HTR-8/SVneo (cell line): ENCODE measurements around the gene UTS2B.

ENCODE experiments used
- DNase-seq: peaks from one replicate; pipeline ENCODE4 v3.0.0; 2011; ENCODE audit warnings: low spot score, mixed read lengths; ENCODE audit not compliant: insufficient read length
- FAIRE-seq: peaks from 2 replicates; lab custom pipeline; 2011; peaks lifted over from hg19 to GRCh38; lab: Jason Lieb, UNC

Gene UTS2B, protein sequence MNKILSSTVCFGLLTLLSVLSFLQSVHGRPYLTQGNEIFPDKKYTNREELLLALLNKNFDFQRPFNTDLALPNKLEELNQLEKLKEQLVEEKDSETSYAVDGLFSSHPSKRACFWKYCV

DNA sequence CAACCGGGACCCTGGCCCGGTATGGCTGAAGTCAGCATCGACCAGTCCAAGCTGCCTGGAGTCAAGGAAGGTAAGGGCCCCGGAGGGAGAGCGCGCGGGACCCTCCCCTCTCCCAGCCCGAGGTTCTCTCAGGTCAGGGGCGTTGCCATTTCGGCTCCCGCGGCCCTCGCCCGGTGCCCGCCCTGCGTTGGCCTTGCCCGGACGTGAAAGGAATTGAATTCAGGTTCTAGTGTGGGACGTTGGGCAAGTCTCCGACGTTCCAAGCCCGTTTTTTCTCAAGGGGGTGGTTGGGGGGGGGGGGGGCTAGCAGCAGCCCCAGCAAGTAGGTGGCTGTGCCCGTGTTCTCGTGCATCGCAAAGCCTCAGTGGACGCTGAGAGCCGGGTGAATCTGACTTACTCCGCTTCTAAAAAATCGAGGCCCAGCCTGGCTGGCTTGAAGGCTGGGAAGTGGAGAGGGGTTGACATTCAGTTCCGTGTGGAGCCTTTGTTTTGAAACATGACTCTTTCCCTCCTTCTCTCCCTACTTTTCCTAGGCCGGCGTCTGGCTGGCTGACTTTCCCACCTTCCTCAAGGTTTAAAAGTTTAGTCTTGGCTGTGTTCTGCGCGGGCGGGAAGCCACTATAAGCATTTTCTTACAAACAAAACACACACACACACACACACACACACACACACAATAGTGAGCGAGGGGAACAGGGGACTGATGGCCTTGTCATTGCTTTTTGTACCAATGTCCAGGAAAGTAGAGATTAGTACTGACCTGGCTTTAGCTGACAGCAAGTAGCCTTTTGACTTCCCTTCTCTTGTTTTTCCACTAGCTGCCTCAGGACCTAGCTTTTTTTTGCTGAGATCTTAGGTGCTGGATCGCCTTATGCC is at the start of gene UTS2B:
UTS2B (minus strand) TSS at position 873 of the 876 bp plus-strand sequence. CDS start 48,337 bp downstream, outside the sequence.
- FAIRE-seq = no peak
- DNase-seq = peak; percentile 12

DNA sequence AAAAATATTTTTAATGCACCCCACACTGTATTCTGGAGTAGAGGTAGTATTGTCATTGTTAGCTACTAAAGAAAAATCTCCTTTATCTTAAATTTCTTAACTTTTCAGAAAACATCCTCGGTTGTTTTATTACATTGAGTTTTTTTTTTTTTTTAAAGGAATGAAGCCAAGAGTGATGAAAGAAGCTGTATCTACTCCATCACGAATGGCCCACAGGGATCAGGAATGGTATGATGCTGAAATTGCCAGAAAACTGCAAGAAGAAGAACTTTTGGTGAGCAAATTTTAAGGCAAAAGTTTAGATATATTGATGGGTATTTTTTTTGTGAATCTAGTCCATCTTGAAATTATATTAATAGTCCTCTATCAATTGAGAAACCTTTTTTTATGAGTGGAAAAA is 49.7 kb upstream of the UTS2B start:
- no peak for FAIRE-seq
- no peak for DNase-seq

DNA sequence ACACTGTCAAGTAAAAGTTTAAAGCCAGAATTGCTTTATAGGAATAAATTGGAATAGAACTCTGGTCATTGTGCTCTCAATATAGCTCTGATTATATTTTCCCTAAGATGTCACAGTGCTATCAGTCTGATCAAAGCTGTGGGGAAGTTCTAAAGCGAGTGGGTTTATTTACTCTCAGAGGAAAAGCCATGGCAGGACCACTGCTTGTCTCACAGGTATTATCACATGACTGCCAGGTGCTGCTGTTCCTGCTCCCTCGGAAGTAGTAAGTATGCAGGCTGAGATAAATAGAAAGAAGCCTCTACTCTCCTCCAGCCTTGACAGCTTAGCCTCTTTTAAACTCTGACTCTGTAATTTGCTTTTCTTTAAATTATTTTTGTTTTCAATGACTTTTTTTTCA is 49.1 kb upstream of the UTS2B start:
- FAIRE-seq (no peak), DNase-seq (no peak)

DNA sequence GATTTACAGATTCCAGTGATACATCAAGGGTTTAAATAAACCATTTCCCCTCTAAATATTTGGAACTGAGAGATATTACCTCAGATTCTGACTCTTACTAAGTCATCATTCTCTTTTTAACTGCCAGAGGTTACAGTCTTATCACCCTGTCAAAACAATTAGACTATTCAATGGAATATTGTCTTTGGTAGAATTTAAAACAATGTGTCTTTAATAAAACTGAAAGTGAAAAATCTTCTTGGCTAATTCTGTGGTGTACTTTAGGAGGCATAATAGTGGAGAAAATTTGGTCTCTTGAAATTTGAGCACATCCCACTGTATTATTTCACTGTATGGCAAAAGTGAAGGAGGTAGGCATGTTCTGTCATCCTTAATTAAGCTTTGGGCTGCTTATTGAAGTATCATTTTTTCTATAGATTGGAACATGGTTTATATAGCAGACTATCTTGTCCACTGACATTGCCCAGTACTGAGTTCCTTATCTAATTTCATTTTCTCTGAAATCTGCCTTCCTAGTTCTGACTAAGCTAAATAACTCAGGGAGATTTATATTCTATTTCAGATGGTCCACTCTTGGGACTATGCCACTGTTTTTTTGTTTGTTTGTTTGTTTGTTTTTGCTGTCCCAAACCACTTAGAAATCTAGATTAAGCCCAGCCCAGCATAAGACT is 48.0 kb upstream of the UTS2B start:
- FAIRE-seq (no peak), DNase-seq (no peak)

DNA sequence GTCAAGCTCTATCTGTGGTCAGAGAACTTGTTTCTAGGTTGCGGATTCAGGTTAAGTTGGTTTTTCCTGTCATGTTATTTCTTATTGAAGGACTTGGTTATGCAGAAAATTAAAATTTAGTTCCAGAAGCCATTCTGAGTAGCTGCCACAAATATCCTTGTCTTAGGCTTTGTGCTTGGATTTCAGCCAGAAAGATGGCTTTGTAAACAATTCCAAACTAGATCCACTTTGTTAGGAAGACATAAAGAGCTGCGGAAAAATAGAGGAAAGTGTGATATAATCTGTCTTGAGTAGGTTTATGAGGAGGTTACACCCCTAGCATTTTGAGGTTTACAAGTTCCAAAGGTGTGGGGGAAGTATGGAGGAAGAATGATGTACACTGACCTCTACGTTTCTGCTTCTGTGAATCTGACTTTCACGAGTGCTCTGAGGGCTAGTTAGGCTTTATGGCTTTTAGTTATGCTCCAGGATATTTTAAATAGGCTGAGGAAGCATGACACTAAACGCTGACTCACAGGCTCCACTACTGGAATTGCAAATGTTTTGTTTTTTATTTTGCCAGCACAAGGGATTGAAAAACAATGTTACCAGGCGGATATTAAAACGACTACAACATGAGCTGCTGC is 46.3 kb upstream of the UTS2B start:
- FAIRE-seq = no peak
- peak; percentile 42 for DNase-seq

DNA sequence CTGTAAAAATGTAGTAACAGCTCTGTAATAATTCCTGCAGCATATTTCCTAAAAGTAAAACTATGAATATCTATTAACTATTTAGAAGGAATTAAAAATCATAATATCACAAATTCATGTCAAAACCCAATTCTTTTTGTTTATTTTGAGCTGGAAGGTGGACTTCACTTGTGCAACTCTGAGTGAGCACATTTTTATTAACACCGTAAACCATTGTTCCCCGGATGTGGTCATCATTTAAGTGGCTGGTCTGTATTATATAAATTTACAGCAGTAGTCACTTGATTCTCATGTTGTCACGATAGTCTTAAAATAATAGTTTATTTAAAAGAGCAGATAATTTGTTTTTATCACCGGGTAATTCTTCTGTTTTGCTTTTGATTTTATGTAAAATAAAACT is 43.0 kb upstream of the UTS2B start:
- no peak for DNase-seq
- no peak for FAIRE-seq

DNA sequence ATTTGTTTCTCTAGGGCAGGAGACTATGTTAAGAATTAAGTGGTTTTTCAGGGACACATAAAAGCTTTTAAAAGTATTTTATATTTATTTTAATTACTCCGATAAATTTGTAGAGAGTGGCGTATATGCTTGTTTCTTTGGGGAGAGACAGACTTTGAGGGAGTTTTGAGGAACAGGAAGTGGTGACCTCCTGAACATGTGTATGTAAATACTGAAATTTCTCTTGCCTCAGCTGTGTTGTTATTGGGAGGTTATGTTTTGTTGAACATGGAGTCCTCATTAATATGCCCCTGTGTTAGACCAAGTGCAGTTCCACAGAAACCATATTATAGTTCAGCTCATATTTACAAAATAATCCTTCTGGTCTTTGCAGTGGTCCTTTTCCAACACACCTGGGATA is 41.8 kb upstream of the UTS2B start:
- DNase-seq (no peak), FAIRE-seq (no peak)

DNA sequence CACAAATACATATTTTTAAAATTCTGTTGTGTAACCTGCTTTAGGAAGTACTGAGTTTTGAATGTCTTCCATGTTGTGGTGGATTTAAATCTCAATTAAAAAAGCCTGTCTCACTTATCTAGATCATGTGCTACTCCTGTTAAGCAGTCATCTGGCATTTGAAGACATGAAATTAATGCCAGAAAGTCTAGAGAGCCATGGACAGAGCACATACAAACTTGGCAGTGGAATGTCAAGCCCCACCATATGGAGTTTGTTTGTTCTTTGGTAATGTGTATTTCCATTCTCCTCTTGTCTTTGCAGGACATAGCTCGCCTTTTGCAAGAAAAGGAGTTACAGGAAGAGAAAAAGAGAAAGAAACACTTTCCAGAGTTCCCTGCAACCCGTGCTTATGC is 39.3 kb upstream of the UTS2B start:
- DNase-seq (no peak), FAIRE-seq (no peak)

DNA sequence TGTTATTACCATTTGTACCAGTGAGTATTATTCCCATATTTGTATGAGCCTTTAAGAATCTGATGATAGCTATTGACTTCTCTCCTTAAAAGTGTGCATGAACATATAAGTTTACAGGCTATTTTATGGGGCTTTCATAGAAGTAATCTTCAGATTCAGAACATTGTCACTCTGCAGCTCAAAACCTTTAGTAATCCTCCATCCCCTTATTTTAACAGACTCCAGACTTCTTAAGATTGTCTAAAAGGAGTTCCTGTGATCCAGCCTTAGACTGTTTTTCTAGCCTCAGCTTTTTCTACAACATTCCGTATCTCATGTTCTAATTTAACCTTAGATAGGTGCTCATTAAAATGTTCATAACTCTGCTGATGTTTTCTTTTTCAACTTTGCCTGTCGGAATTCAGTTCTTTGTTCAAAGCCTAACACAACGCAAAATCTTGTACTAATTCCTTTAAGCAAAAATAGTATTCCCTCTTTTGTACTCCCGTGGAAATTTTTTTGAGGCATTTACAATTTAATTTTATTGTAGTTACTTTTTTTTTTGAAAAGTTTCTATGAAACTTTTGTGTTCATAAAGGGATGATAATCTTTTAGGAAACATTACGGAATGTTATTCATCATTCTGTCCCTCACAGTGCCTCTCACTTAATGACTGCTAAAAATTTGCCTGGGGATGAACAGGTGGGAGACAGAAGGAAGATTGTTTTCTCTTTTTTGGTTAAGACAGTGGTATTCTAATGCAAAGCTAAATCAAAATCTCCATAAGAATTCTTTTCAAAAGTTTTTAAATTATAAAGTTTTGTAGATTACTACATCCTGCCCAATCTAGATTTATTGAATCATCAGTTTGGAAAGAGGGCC is 38.7 kb upstream of the UTS2B start:
- FAIRE-seq = no peak
- no peak for DNase-seq

DNA sequence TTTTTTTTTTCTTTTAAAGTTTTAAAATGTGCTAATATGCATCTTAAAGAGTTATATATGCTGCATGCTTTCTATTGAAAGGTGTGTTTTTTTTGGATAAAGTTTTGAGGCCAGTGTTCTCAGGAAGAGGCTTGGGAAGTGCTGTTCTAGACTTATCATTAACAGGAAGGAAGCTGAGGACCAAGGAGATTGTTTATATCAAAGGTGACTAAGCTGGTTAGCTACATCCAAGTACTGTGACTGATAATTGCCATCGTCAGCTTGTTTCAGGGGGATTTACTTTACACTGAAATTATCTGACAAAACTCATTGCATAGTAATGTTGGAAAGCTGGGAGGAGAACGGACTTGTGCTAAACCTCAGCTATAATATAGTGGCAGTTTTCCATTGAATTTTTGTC is 36.3 kb upstream of the UTS2B start:
- FAIRE-seq (no peak), DNase-seq (no peak)

DNA sequence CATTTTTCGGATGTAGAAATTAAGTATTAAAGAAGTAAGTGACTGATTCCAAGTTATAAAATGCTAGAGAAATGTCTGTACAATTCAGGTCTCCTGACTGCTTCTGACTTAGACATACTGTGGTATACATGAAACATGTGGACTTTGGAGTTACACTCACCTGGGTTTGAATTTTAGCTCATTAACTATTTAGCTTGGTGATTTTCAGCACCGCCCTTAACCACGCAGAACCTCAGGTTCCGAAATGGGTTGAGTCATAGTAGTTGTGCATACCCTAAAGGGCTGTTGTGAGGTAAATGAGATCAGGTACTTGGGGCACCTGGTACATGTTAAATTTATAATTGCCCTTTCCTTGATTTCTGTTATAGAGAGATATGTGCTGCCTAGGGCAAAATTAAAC is 32.9 kb upstream of the UTS2B start:
- no peak for FAIRE-seq
- no peak for DNase-seq

DNA sequence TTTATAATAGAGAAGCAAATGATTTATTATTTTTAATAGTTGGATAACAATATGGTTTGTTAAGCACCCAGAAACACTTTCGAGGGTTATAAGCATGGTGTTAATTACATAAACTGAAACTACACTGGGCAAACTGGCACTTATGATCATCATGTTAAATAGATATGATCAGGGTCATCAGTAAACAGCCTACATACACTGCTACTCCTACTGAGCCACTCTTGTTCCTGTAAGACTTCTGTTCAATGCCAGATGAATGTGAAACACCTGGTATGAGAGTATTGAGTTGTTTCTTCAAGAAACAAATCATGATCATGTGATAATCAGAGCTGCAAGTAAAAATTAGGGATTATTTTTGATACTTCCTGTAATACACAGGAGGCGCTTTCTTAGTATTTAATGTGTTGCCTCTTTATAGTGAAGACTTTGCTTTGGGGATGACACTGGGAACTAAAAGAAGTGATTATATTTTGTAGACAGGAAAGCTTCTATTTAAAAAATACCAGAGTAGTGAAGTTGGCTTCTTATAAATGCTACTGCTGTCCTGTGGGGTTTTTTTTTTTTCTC is 32.3 kb upstream of the UTS2B start:
- no peak for FAIRE-seq
- DNase-seq = no peak

DNA sequence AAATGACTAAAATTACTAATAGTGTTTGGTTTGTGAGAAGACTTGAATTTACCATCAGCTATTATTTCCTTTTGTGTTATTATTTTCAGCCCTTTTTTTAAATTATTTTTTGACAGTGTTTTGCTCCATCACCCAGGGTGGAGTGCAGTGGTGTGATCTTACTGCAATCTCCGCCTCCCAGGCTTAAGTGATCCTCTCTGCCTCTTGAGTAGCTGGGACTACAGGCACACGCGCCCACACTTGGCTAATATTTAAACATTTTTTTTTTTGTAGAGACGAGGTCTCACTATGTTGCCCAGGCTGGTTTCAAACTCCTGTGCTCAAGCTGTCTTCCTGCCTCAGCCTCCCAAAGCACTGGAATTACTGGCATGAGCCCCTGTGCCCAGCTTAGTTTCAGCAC is 31.7 kb upstream of the UTS2B start:
- DNase-seq (no peak), FAIRE-seq (no peak)

DNA sequence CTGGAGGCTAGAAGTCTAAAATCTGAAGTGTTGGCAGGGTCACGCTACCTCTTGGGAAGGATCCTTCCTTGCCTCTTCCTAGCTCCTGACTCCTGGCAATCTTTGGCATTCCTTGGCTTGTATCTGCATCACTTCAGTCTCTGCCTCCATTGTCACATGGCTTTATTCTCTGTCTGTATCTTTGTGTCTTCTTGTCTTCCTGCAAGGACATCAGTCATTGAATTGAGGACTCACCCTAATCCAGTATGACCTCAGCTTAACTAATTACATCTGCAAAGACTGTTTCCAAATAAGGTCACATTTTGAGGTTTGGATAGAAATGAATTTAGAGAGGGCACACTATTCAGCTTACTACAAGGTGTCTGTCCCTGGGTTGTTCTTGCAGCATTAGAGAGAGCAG is 31.1 kb upstream of the UTS2B start:
- DNase-seq = no peak
- no peak for FAIRE-seq

DNA sequence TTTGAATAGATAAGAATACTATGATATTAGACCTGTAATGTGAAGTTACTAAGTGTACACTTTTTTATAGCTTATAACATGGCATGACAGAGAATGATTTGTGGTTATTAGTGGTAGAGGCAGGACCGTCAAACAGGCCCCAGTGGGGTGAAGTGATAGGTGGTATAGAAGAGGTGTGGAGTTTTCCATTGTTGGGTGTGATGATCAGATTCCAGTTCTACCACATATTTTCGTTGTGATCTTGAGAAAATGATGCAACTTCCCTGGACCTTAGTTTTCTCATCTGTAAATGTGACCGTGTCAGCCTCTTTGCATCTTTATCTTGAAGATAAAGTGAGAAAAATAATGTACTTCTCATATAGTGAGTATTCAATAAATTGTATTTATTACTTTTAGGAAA is 30.3 kb upstream of the UTS2B start:
- DNase-seq (no peak), FAIRE-seq (no peak)

DNA sequence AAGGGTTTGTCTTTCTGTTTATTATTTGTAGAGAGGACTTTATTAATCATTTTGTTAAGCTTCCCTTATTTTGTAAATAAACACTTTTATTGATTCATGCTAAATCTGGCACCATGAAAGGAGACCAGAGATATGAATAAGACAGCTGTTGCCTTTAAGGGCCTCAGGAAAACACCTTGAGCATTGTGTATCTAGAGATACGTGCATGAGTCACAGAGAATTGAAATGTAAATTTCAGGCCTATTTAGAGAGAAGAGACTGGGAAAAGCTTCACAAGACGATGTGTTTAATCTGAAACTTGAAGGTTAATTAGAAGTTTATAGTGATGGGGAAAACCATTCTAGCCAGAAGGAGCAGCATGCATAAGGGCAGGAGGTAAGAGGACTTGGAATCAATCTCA is 28.6 kb upstream of the UTS2B start:
- FAIRE-seq (no peak), DNase-seq (no peak)

DNA sequence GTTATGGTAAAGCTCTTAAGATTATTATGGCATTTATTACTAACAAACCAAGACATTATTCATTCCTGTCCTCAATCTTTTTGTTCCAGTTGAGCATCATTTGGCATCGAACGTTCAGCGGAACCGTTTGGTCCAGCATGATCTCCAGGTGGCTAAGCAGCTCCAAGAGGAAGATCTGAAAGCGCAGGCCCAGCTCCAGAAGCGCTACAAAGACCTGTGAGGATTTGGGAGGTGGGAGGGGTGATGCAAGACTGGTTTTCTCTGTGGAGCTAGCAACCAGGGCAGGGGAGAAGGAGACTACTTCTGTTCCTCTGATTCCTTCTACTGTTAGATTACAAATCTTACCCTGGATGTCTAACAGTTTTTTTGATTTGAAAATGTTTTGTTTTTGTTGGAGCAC is 27.6 kb upstream of the UTS2B start:
- FAIRE-seq (no peak), DNase-seq (no peak)

DNA sequence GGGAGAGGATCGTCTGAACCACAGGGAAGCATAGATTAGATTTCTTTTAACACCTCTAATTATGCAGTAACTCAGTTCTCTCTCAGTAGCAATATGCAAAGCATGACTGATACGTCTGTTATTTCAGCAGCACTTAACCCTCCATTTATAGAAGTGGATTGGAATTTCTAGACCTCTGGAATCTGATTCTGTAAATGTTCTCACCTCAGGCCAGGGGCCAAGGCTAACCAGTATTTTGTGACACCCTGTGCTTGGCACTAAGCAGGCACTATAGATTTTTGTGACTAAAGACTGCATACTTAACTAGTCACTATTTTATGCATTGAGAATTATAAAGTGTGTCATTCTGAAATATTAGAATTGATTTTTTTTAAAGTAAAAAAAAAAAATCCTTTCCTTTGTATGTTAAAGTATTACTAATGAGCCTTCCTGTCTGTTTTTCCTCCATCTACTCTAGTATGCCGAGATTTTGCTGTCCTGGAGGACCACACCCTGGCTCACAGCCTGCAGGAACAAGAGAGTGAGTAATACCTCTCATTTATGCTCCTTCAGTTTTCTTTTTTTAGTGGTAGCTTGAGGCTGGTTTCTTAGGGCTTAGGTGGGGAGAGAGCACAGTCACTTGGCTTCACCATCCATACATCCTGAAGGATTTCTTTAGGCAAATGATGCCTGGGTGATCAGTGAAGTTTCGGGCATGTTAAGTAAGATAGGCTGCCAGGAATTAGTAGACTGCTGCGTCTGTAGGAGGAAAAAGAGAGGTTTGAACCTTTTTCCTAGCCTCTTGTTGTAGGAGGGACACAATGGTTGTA is 26.5 kb upstream of the UTS2B start:
- no peak for DNase-seq
- FAIRE-seq = no peak

DNA sequence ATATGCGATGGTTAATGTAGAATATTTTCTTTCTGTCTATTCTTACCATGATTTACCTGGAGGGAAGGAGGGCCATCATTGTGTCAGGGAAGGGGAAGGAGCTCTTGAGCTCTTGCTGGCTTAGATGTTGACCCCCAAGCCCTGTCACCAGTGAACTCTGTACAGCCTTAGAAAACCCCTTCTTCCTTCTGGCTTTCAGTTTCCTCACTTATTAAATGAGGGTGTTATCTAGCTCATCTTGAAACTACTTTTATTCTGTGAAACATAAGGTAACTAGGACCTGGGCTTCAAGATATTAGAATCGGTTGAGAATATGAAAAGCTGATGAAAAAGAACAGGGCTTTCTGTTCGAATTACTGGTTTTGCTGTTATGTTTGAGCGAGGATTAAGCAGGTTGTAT is 25.1 kb upstream of the UTS2B start:
- FAIRE-seq = no peak
- no peak for DNase-seq
